ENCODE data around the gene YES1. TPM values are rescaled to one million over a fixed set of nuclear protein-coding genes. Genes with fewer than 3 reads are reported as not detected.

Gene YES1
- polyA plus RNA-seq, 1 donor (not counting 4 experiments of a cell fraction or from before 2014, with no cell fraction given): 22.9 TPM

- Histone ChIP-seq H3K27ac (ENCODE audit: control insufficient read depth, insufficient read depth, low read length) (no peak overlapping the region), H3K9me3 (ENCODE audit: control insufficient read depth, low read depth, low read length) (no peaks in the 10 kb centered on the region), H3K4me3 (ENCODE audit: control insufficient read depth in 2 of 3, extremely low read depth in 1 of 3, insufficient read depth in 2 of 3, low read depth in 1 of 3, low read length in 3 of 3) (no peak overlapping the region), H2AFZ (ENCODE audit: control insufficient read depth, low read length) (peak overlapping the region; percentile 68), H3K27me3 (ENCODE audit: control insufficient read depth, extremely low read depth, insufficient read depth, low read length) (no peaks in the 10 kb centered on the region), H3K79me2 (ENCODE audit: control insufficient read depth, insufficient read depth, low read length) (no peaks in the 10 kb centered on the region), H3K4me2 (ENCODE audit: control insufficient read depth, extremely low read depth, insufficient read depth, low read depth, low read length) (peak overlapping the region; percentile 18), H3K9me1 (ENCODE audit: control insufficient read depth, extremely low read depth, insufficient read depth, low read length) (no peaks in the 10 kb centered on the region), H4K20me1 (ENCODE audit: control insufficient read depth, extremely low read depth, insufficient read depth, low read length) (no peaks in the 10 kb centered on the region), H3K4me1 (ENCODE audit: control insufficient read depth, extremely low read depth, insufficient read depth, low read length) (peaks cover 6% of the 10 kb centered on the region), H3K9ac (ENCODE audit: control insufficient read depth, extremely low read depth, insufficient read depth, low read length) (no peak overlapping the region), H3K36me3 (ENCODE audit: control insufficient read depth in 2 of 2, extremely low read depth in 1 of 2, insufficient read depth in 2 of 2, low read length in 2 of 2) (no peaks in the 10 kb centered on the region)
- dilution Hi-C loops (cut with MboI; ENCODE audit: extremely low pct_ligation_motif_present, low sequenced_read_pairs): no loop called here
- FAIRE-seq (no peak), DNase-seq (ENCODE audit: low read depth, low spot score) (peak; percentile 57)
- peak; percentile 92 to 98 (median 95) for TF ChIP-seq CTCF (optimal IDR thresholded peaks at IDR 0.05 in 1 of 3, IDR thresholded peaks at IDR 0.05 in 1 of 3, conservative IDR thresholded peaks at IDR 0.05 in 1 of 3; ENCODE audit: extremely low read depth in 1 of 3, insufficient read depth in 2 of 3, low read length in 3 of 3)
- TF ChIP-seq EZH2 (IDR thresholded peaks at IDR 0.05; ENCODE audit: low read length): no peak
These were observed 27.4 kb upstream of the YES1 start for GRCh38 chr18:839224-840022.

DNA sequence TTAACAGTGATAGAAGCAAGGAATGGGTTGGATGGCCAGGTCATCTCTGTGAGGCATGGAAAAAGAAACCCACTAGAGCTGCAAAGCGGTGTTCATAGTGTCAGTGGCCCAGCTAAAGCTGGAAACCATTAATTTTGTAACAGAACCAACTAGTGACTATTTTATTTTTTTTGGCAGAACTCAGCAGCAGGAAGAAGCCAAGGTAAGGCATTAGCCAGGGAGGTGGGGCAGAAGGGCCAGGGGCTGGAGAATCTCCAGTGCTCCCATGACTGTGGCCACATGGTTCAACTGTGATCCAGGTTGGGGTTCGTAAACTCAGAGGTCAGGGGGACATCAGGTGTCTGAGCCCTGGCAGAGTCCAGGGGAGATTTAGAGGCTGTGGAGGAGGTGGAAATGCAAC lies 25.9 kb upstream of the YES1 start:
- TF ChIP-seq EZH2 (IDR thresholded peaks at IDR 0.05; ENCODE audit: low read length): no peak
- no peak for TF ChIP-seq CTCF (optimal IDR thresholded peaks at IDR 0.05 in 1 of 3, IDR thresholded peaks at IDR 0.05 in 1 of 3, conservative IDR thresholded peaks at IDR 0.05 in 1 of 3; ENCODE audit: extremely low read depth in 1 of 3, insufficient read depth in 2 of 3, low read length in 3 of 3)
- Histone ChIP-seq H3K9me1 (ENCODE audit: control insufficient read depth, extremely low read depth, insufficient read depth, low read length) (no peaks in the 10 kb centered on the region), H3K36me3 (ENCODE audit: control insufficient read depth in 2 of 2, extremely low read depth in 1 of 2, insufficient read depth in 2 of 2, low read length in 2 of 2) (no peaks in the 10 kb centered on the region), H3K9ac (ENCODE audit: control insufficient read depth, extremely low read depth, insufficient read depth, low read length) (no peak overlapping the region), H3K27me3 (ENCODE audit: control insufficient read depth, extremely low read depth, insufficient read depth, low read length) (no peaks in the 10 kb centered on the region), H3K9me3 (ENCODE audit: control insufficient read depth, low read depth, low read length) (no peaks in the 10 kb centered on the region), H3K79me2 (ENCODE audit: control insufficient read depth, insufficient read depth, low read length) (no peaks in the 10 kb centered on the region), H3K4me2 (ENCODE audit: control insufficient read depth, extremely low read depth, insufficient read depth, low read depth, low read length) (no peak overlapping the region), H2AFZ (ENCODE audit: control insufficient read depth, low read length) (no peak overlapping the region), H4K20me1 (ENCODE audit: control insufficient read depth, extremely low read depth, insufficient read depth, low read length) (no peaks in the 10 kb centered on the region), H3K4me3 (ENCODE audit: control insufficient read depth in 2 of 3, extremely low read depth in 1 of 3, insufficient read depth in 2 of 3, low read depth in 1 of 3, low read length in 3 of 3) (no peak overlapping the region), H3K27ac (ENCODE audit: control insufficient read depth, insufficient read depth, low read length) (no peak overlapping the region), H3K4me1 (ENCODE audit: control insufficient read depth, extremely low read depth, insufficient read depth, low read length) (peaks cover 6% of the 10 kb centered on the region)
- dilution Hi-C loops (cut with MboI; ENCODE audit: extremely low pct_ligation_motif_present, low sequenced_read_pairs): no loop called here
- FAIRE-seq (no peak), DNase-seq (ENCODE audit: low read depth, low spot score) (no peak)

Measured in keratinocyte (primary cell).